Hematopoietic multipotent progenitor cell treated with erythropoietin and hydrocortisone succinate and interleukin-3 and kit ligand, for 17 days (in vitro differentiated cells): ENCODE data around the gene BANK1.

ENCODE experiments used
- DNase-seq: peaks from one replicate; pipeline ENCODE4 v3.0.0-alpha.2; 2015; ENCODE audit warnings: low spot score

The BANK1 gene

GRCh38 chr4:101823864-101824263 lies 33.3 kb downstream of the BANK1 start:
- DNase-seq, result no peak

DNA sequence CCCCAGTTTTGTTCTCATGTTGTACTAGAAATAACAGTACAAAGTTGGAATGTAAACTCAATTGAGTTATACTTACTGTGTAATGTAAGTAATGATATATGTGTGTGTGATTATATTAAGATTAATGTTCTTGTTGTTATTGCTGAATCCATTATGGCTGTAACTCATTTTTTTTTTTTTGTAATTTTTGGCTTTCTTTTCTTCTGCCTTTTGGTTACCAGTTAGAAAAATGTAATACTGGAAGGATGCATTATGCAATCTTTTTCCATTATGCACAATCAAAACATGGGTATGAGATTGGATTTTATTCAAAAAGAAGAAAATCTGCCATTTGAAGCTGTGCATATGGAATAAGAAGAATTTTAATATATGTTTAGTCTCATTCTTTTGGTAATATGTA lies 34.0 kb downstream of the BANK1 start:
- DNase-seq, result no peak

GRCh38 chr4:101825953-101826352 lies 35.4 kb downstream of the BANK1 start:
- DNase-seq, result no peak

- DNase-seq, result no peak
Measured at GRCh38 chr4:101831816-101832215, 41.3 kb downstream of the BANK1 start.

DNA sequence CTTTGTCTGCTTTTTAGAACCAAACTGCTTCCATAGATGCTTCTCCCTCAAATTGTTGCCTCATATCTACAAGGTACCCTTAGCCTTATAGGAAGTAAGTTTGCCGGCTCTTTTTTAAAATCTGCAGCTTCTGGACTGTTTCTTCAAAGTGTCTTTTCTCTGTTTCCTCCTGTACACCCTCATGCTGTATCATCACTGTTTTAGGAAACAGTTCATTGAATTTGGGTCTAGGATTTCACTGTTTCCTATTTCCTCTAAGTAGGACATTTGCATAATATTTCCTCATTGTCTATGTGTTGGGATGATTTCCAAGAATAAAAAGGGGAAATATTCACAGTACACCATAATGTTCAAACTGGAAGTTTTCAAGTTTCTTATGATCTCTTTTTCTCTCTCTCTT lies 43.0 kb downstream of the BANK1 start:
- no peak for DNase-seq

- no peak for DNase-seq
Measured at GRCh38 chr4:101835121-101835904, 44.8 kb downstream of the BANK1 start.

DNA sequence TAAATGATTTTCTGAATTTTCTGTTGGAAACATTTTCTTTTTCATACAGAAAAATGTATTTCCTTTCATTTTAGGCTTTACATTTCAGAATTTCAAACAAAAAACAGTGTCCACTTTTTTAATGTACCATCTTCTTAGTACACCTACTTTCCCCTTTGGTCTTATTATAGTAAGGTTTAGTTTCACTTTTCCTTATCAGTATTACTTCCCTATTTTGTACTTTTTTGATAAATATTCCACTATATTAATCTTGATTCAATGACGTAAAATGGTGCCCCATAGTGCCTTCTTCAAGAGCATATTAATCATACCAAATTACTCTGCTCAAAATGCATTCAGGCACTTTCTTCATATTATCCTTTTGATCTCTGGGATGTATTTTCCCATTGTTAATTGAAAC lies 52.5 kb downstream of the BANK1 start:
- no peak for DNase-seq

DNA sequence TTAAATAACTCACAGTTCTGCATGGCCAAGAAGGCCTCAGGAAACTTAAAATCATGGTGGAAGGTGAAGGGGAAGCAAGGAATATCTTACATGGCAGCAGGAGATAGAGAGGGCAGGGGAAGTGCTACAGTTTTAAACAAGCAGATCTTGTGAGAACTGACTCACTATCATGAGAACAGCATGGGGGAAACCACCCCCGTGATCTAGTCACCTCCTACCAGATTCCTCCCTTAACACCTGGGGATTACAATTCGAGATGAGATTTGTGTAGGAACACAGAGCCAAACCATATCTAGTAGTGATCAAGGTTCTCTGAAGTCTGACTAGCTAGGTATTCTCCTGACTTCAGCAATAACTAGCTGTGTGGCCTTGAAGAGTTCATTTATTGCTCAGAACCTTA lies 56.0 kb downstream of the BANK1 start:
- DNase-seq, result no peak

DNA sequence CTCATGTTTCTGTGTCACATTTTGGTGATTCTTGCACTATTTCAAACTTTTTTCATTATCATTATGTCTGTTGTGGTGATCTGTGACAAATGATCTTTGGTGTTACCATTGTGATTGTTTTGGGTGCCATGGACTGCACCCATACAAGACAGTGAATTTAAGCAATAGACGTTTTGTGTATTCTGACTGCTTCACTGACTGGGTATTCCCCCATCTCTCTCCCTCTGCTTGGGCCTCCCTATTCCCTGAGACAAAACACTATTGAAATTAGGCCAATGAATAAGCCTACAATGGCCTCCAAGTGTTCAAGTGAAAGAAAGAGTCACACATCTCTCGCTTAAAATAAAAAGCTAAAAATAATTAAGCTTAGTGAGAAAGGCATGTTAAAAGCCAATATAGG lies 60.2 kb downstream of the BANK1 start:
- DNase-seq, result no peak

DNA sequence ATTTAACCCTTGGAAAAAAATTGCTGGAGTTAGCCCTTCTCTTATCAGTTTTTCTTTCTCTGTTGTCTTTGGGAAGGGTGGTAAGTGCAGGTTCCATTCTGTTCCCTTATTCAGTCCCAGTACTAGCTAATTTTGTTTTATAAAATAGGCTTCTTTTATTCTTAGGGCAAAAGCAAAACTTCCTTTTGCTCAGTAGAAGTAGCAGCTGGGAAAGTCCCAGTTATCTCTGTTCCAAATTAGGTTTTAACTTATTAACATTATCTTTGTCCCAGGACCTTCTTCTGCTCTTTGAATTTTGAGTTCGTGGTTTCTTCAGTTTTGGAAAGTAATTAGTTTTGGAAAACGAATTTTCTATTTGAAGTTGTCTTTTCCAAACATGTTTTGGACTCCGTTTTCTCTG lies 61.1 kb downstream of the BANK1 start:
- no peak for DNase-seq

DNA sequence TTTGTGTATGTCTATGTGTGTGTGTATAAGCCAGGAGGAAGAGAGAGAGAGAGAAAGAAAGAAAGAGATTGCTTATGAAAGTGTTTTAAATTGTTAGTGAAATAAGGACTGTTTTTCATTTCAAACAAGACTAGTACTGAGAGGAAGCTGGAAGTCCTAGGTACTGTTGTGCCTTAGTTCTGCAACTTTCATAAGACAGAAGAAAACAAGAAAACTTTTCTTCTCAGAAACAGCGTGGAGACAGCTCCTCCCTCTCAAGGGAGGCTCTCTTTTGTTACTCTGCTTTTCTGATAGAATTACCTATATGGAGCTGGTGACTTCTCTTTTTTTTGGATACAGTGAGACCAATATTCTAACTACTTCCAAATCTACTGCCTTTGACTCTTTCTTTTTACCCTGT lies 62.5 kb downstream of the BANK1 start:
- DNase-seq, result no peak

- no peak for DNase-seq
Measured at GRCh38 chr4:101853691-101854090, 63.2 kb downstream of the BANK1 start.

DNA sequence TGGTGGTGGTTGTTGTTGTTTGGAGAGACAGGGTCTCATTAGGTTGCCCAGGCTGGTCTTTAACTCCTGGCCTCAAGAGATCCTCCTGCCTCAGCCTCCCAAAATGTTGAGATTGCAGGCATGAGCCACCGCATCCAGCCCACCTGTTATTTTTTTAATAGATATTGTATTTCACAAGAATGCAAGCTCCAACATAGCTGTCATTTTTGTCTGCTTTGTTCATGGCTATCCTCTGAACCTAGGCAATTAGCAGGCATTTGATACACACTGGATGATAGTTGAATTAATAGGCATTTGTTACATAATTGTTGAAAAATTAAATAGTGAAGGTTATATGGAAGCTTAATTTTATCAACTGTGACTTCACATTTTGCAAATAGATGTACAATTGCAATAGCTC lies 64.7 kb downstream of the BANK1 start:
- no peak for DNase-seq

DNA sequence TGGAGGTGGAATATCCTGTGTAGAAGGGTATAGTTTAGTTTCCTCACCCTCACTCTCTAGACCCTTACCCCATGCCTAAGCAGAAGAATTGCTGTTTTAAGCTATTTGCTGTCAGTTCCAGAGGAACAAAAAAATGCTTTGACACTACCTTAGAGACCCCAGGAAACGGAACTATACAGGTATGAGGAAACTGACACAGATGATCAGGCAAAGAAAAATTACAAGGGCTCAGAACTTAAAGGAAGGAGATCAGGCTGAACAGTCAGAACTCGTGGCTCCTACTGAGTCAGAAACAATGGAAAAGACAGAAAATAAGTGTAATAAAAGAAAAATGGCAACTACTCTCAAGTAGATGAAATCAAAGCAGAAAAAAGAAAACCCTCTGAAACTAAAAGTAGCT lies 65.6 kb downstream of the BANK1 start:
- DNase-seq, result no peak

- DNase-seq, result no peak
Measured at GRCh38 chr4:101857176-101857575, 66.6 kb downstream of the BANK1 start.

DNA sequence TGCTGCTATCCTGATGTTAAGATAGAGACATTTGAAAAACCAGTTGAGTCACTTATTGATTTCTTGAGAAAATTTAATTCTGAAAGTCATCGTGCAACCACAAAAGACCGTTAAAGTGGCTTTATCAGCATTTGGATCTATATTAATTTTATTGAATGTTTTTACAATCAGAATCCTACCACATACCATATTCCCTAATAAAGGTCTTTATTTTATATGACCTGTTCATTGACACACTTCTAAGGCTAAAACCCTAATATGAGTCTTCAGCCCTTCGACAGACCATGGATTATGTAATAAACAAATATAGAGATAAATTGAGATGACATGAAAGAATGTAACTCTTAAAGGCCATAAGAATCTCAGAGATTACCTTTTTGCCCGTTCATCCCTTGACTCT lies 68.1 kb downstream of the BANK1 start:
- DNase-seq, result no peak

DNA sequence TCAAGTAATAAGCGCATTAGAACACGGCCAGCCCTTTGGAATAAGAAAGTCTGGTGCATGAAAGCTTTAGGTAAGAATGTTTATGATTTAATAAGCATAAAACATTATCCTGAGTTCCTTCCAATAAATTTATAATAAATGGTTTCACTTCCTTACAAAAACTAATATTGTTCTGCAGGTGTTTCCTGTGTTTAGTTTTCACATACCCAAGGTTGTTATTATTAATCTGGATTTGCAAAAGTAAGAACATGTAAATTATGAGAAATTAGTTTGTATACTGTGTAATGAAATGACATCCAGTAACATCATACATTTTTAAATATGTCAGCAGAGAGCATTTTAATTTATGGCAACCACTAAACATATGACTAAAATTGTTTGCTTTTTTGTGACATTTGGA lies 72.1 kb downstream of the BANK1 start:
- DNase-seq, result no peak

- DNase-seq, result no peak
Measured at GRCh38 chr4:101864660-101865059, 74.1 kb downstream of the BANK1 start.

DNA sequence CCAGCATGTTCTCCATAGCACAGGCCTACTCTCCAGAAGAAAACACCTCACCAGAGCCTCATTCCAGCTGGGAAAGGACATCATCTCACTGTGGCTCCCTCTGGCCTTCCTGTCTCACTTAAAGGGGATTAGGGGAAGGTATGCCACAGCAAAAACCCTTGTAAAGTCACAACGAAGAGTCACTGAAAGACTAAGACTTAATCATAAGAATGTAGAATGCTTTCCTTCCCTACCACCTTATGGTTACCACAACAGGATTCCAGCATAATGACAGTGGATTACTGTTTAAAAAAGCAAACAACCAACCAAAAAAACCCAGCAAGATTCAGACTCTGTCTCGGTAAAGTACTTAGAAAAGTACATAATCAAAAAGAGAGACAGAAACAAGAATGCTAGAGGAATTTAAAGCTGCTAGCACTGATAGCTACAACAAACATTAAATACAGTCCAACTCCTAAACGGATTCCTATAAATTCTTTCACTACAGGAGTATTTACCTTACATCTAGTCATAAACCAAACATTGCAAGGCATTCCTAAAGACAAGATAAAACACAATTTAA lies 75.1 kb downstream of the BANK1 start:
- no peak for DNase-seq

DNA sequence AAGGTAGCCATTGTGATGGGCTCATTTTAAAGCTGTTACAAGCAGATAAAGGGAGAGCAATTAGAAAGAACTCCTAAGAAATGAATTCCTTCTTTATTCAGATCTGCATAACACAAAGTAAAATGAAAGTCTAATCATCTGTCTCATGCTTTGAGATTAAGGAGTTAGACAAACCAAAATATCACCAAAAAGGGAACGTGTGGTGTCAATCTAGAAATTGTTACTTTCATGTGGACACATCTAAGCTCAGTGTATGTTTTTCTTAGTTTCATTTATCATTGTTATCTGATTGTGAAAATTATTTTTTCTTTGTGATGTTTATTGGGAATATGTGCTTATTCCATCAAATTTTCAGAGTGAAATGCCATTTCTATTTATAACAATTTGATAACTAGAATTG lies 80.3 kb downstream of the BANK1 start:
- no peak for DNase-seq

- no peak for DNase-seq
Measured at GRCh38 chr4:101871962-101872676, 81.6 kb downstream of the BANK1 start.

DNA sequence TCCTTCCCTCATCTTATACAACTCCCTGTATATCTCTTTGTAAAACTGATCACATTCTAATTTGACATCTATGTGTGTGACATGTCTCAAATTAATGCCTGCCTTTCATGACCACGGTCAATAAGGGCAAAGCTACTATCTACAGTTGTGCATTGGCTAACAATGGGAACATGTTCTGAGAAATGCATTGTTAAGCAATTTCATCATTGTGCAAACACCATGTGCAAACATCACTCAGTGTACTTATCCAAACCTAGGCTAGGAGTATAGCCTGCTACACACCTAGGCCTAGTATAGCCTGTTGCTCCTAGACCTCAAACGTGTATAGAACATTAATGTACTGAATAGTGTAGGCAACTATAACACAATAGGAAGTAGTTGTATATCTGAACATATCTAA lies 95.0 kb downstream of the BANK1 start:
- DNase-seq, result no peak

DNA sequence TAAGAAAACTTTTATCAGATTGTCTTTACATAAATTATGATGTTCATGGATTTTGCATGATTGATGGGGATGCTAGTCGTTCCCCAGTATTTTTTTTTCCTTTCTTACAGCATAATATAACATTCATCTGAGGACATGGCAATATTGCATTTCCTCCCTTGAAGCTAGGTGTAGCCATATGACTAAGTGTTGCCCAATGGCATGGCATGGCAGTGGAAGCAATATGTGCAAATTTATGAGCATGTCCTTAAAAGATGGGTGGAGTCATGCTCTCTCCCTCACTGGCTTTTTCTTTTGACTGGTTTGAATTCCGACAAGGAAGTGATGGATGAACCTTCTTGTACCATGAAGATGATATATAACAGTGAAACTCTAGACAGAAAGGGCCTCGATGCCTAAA lies 96.3 kb downstream of the BANK1 start:
- DNase-seq, result no peak

DNA sequence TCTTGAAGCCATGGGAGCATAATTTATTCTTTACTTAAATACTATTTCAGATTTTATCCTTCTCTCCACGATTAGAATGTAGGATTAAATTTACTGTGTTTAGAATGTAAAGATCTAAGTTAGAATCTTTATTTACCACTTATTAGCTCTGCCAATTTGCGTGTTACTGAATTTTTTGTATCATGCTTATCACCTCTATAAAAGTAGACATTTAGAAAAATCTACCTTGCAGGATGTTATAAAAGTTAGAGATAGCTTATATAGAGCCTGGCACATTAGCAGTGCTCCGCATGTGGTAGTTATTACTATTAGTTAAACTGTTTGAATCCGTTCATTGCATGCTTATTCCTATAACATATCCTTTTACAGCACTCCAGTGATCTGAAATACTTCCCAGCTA lies 97.9 kb downstream of the BANK1 start:
- DNase-seq, result no peak
